HL-60 (cell line): ENCODE measurements around the gene ACTRT2.

Source experiments
- CTCF ChIP-seq: IDR thresholded peaks from one replicate; pipeline ENCODE4 v1.5.1; 2011; ENCODE audit warnings: low read length, control low read depth, inconsistent platforms; ENCODE audit not compliant: insufficient read depth
- GABPA ChIP-seq: IDR thresholded peaks from 2 replicates; pipeline ENCODE4 v1.6.1; 2012; ENCODE audit warnings: low read depth
- POLR2AphosphoS5 ChIP-seq: IDR thresholded peaks from 2 replicates; pipeline ENCODE4 v1.6.1; 2012; ENCODE audit warnings: low read depth
- REST ChIP-seq: IDR thresholded peaks from 2 replicates; pipeline ENCODE4 v1.6.1; 2012; ENCODE audit warnings: low read depth; ENCODE audit not compliant: insufficient replicate concordance
- SPI1 ChIP-seq: IDR thresholded peaks from 2 replicates; pipeline ENCODE4 v1.6.1; 2012; ENCODE audit warnings: low read depth, mild to moderate bottlenecking, borderline replicate concordance

DNA sequence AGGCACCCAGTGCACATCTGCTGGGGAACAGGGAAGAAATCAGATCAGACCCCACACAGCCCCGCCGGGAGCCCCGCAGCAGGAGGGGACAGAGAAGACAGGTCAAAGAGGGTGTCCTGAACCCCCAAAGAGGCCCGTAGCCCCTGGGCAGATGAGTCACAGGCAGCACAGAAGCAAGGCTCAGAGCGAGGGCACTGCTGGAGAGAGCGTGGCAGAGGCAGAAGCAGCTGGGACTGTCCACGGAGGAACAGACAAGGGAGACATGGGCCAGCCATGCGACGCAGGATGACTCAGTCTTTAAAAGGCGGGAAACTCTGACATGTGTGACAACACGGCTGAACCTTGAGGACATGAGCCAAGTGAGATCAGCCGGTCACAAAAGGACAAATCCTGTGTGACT lies 33.2 kb downstream of the ACTRT2 start:
- TF ChIP-seq CTCF (no peak), REST (no peak), SPI1 (no peak), POLR2AphosphoS5 (no peak), GABPA (no peak)
